AG04450 (cell line): Measurements from ENCODE around the gene RAB43. TPM values are rescaled to one million over a fixed set of nuclear protein-coding genes. Genes with fewer than 3 reads are reported as not detected.

Experiments used
- CTCF ChIA-PET: fragments of 300-600, 350-600 bp; formaldehyde crosslinking; extraction: SDS; loops from one replicate; lab custom pipeline; 2022; ENCODE audit warnings: antibody characterized with exemption, inconsistent platforms; lab: Charles Lee
- POLR2A ChIA-PET: fragments of 350-600 bp; formaldehyde crosslinking; extraction: SDS; loops from one replicate; lab custom pipeline; 2021; ENCODE audit warnings: antibody characterized with exemption, inconsistent platforms; lab: Yijun Ruan, JAX
- DNase-seq: peaks from one replicate; pipeline ENCODE4 v3.0.0-alpha.2; 2011; ENCODE audit warnings: low read depth, low spot score
- H3K27ac ChIP-seq: one replicate; pipeline ENCODE4 v1.5.1; 2012; ENCODE audit warnings: low read depth, low read length, control low read depth
- H3K27me3 ChIP-seq: one replicate; pipeline ENCODE4 v1.6.0; 2012; ENCODE audit warnings: low read length; ENCODE audit not compliant: control insufficient read depth, insufficient read depth
- H3K4me3 ChIP-seq: 2 replicates; pipeline ENCODE4 v1.5.1; 2011; ENCODE audit warnings: mild to moderate bottlenecking, low read depth, low read length, control low read depth
- H3K9me3 ChIP-seq: 2 replicates; pipeline ENCODE4 v1.5.1; 2012; ENCODE audit warnings: low read length; ENCODE audit not compliant: control insufficient read depth, insufficient read depth
- polyA plus RNA-seq: library from polyadenylated mRNA; depleted of rRNA; stranded (reverse); fragments of >200 nt; gene quantifications from 2 replicates; pipeline ENCODE4 v1.2.3, GENCODE V29; 2011
- TF ChIP-seq, protein P1 (sequence below): IDR thresholded peaks from 2 replicates; pipeline ENCODE4 v1.5.1; 2011; ENCODE audit warnings: low read depth, low read length, control low read depth, inconsistent platforms

RAB43 gene
- polyA plus RNA-seq, 1 experiment: 6.9 TPM

DNA sequence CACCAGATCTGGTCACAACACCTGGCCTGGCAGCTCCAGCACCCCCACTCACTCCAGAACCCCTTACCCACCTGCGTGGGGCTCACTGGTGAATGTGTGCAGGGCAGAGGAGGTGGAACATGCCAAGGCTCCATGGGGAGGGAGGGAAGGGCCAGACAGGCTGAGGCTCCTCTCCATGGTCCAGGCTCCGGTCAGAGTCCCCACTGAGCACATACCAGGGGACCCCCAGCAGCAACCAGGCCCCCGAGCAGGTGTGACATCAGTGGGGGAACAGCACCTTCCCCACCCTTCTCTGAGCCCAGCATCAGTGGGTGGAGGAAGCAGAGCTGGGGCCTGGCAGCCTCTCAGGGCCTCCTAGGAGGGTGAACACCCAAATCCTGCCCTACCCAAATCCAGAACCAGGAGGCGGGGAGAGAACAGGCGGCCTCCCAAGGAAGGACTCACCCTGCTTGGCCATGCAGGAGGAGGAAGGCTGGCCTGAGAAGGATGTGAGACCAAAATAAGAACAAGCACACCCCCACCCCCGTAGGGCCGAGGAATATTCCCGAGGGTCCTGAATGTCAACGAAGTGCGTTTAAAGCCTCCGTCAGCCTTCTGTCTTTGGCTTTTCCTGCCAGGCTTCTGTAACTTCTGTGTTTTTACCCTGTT lies 62.2 kb downstream of the RAB43 start:
- H3K4me3 ChIP-seq: no peak overlapping the region
- POLR2A ChIA-PET: no interaction called here
- H3K27ac ChIP-seq: no peak overlapping the region
- TF ChIP-seq, protein P1, sequence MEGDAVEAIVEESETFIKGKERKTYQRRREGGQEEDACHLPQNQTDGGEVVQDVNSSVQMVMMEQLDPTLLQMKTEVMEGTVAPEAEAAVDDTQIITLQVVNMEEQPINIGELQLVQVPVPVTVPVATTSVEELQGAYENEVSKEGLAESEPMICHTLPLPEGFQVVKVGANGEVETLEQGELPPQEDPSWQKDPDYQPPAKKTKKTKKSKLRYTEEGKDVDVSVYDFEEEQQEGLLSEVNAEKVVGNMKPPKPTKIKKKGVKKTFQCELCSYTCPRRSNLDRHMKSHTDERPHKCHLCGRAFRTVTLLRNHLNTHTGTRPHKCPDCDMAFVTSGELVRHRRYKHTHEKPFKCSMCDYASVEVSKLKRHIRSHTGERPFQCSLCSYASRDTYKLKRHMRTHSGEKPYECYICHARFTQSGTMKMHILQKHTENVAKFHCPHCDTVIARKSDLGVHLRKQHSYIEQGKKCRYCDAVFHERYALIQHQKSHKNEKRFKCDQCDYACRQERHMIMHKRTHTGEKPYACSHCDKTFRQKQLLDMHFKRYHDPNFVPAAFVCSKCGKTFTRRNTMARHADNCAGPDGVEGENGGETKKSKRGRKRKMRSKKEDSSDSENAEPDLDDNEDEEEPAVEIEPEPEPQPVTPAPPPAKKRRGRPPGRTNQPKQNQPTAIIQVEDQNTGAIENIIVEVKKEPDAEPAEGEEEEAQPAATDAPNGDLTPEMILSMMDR: no peak
- CTCF ChIA-PET: interaction anchor here (0.8 kb wide), 1 partner anchor 89 kb away, joined by 3 read pairs; no protein-coding TSS in a partner anchor
- H3K27me3 ChIP-seq: peaks cover 32% of the 10 kb centered on the region
- DNase-seq: no peak
- no peaks in the 10 kb centered on the region for H3K9me3 ChIP-seq

DNA sequence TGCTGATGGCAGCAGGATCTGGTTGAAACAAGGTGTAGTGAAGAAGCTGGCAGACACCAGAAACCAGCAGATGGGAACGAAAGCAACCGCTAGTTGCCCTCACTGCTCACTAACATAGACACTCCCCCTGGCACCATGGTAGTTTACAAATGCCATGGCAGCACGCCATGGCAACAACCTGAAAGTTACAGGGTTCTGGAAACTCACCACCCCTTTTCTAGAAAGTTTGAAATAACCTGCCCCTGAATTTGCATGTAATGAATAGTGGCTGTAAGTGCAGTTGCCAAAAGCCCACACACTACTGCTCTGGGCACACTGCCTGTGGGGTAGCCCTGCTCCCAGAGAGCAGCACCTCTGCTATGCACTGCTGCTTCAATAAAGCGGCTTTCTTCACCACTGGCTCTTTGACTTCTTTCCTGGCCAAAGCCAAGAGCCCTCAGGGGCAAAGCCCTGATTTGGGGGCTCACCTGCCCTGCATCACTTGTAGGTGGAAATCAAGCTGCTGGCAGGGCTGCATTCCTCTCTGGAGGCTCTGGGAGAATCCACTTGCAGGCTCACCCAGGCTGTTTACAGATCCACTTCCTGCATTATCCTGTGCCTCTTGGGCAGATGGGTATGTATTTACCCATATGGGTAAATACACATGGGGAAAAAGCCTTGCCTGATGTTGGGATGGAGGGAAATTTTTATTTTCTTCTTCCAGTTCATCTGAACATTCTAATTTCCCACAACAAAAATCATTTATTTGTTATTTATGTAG lies 63.0 kb downstream of the RAB43 start:
- ChIA-PET CTCF (interaction anchor here (0.6 kb wide), 1 partner anchor 58 kb away, joined by 3 read pairs; no protein-coding TSS in a partner anchor), POLR2A (no interaction called here)
- Histone ChIP-seq H3K4me3 (no peak overlapping the region), H3K9me3 (no peaks in the 10 kb centered on the region), H3K27ac (no peak overlapping the region), H3K27me3 (peaks cover 32% of the 10 kb centered on the region)
- no peak for DNase-seq
- TF ChIP-seq, protein P1: no peak

DNA sequence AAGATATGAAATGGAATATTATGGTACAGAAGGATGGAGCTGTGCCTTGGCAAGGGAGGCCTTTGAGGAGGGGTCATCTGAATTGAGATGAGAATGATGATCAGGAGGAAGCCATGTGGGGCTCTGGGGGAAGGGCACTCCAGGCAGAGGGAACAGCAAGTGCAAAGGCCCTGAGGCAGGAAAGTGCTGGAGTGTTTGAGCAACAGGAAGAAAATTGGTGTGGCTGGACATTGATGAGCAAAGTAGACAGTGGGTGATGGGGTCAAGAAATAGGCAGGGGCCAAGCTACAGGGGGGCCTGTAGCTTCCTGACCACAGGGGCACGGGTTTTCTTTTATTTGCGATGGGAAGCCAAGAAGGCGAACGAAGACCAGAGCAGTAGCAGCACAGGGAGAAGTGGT lies 64.4 kb downstream of the RAB43 start:
- no peak for DNase-seq
- H3K27me3 ChIP-seq: peaks cover 32% of the 10 kb centered on the region
- ChIA-PET POLR2A (no interaction called here), CTCF (interaction anchor here (1.4 kb wide), 1 partner anchor 188 kb away, joined by 3 read pairs; no protein-coding TSS in a partner anchor)
- TF ChIP-seq, protein P1: no peak
- H3K9me3 ChIP-seq: no peaks in the 10 kb centered on the region
- H3K4me3 ChIP-seq: no peak overlapping the region
- H3K27ac ChIP-seq: no peak overlapping the region

DNA sequence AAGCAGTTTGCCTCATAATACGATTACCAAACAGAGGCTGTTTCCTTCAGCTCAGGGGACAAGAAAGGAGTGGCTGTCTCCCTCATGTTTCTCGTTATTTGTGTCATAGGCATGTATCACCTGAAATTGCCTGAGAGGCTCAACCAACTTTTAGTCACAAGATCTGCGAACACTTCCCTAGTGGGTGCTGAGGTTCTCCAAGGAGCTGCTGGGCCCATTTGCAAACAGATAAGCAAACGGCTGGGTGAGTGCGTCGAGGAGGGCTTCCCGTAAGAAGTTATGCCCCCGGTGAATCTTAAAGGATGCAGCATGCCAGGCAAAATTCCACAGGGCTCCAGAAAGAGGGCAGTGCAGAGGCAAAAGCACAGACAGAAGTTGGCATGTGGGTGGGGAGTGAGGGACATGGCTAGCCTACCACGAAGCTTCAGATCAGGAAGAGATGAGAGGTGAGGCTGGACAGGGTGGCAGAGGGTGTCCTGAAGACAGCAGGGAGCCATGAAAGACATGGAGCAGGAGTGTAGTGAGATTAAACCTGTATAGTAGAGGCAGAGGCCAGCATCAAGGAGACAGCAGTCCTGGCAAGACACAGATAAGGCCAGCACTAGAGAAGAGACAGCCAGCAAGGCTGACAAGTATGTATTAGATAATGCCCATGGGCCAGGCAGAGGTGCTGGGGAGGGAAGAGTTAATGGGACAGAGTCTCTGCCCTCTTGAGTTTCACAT lies 65.0 kb downstream of the RAB43 start:
- no peaks in the 10 kb centered on the region for H3K9me3 ChIP-seq
- no peak overlapping the region for H3K4me3 ChIP-seq

More for the DNA sequence above, 65.0 kb downstream of the RAB43 start:
- DNase-seq: no peak
- peaks cover 32% of the 10 kb centered on the region for H3K27me3 ChIP-seq
- ChIA-PET CTCF (interaction anchor here (1.0 to 1.4 kb wide), 3 partner anchors 86 to 189 kb away, joined by 3 to 4 read pairs (median 3); no protein-coding TSS in a partner anchor), POLR2A (no interaction called here)
- TF ChIP-seq, protein P1: no peak
- no peak overlapping the region for H3K27ac ChIP-seq
